Cardiac fibroblast (primary cell): Measurements from ENCODE around the gene RHBDD2.
"Not testable (repeated sequence)": the region's sequence is repeated elsewhere in the genome, so short reads cannot be mapped to it uniquely, and the experiment has no call there.

Source experiments
- DNase-seq, 2 donors: peaks; one replicate each; pipeline versions ENCODE4 v3.0.0 to v3.0.0-alpha.2; 2010; ENCODE audit warnings: low read depth in 2 of 2
- H3K4me3 ChIP-seq, 2 donors: replicated peaks in 1 of 2; 1 replicate in 1 of 2; 2 replicates in 1 of 2; pipeline ENCODE4 v1.5.1; 2011; ENCODE audit warnings: low read depth in 2 of 2, low read length in 2 of 2, mild to moderate bottlenecking in 2 of 2, moderate library complexity in 1 of 2
- TF ChIP-seq, protein P1 (sequence below): IDR thresholded peaks from one replicate; pipeline ENCODE4 v1.5.1; 2011; ENCODE audit warnings: low read depth, mild to moderate bottlenecking, low read length, inconsistent platforms

Gene RHBDD2

DNA sequence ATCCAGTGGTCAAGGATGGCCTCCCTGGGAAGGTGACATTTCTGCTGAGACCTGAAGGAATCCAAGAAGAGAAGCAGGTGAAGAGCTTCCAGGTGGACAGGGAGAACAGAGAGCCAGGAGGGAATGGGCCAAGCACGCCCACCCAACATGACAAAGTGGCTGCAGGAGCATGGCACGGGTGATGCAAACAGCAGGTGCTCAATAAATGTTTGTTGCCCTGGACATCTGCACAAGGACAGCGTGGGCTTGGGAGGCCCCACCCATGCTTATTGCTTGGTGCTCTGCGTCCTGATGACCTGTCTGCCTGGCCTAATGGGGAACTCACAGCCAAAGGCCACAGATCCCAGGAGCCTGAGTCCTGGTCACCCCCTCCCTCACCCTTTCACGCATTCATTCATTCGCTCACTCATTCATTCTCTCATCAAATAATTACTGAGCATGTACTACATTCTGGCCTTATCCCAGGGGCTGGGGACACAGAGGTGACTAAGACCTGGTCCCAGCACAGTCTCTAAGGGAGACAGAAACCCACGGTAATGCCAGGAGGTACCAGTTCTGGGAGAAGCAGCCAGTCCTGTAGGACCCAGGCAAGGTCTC is 13.1 kb downstream of the RHBDD2 start:
- TF ChIP-seq, protein P1, sequence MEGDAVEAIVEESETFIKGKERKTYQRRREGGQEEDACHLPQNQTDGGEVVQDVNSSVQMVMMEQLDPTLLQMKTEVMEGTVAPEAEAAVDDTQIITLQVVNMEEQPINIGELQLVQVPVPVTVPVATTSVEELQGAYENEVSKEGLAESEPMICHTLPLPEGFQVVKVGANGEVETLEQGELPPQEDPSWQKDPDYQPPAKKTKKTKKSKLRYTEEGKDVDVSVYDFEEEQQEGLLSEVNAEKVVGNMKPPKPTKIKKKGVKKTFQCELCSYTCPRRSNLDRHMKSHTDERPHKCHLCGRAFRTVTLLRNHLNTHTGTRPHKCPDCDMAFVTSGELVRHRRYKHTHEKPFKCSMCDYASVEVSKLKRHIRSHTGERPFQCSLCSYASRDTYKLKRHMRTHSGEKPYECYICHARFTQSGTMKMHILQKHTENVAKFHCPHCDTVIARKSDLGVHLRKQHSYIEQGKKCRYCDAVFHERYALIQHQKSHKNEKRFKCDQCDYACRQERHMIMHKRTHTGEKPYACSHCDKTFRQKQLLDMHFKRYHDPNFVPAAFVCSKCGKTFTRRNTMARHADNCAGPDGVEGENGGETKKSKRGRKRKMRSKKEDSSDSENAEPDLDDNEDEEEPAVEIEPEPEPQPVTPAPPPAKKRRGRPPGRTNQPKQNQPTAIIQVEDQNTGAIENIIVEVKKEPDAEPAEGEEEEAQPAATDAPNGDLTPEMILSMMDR = no peak
- no peak overlapping the region for H3K4me3 ChIP-seq
- DNase-seq = no peak

GRCh38 chr7:75892634-75893272 is 13.9 kb downstream of the RHBDD2 start:
- DNase-seq = peak; percentile 34 to 70
- H3K4me3 ChIP-seq = no peak overlapping the region
- TF ChIP-seq, protein P1 = no peak

GRCh38 chr7:75896803-75897327 is 18.0 kb downstream of the RHBDD2 start:
- no peak for DNase-seq
- no peak overlapping the region for H3K4me3 ChIP-seq
- TF ChIP-seq, protein P1 = no peak

- DNase-seq = no peak
- no peak overlapping the region for H3K4me3 ChIP-seq
- TF ChIP-seq, protein P1 = no peak
These were observed 21.9 kb downstream of the RHBDD2 start for GRCh38 chr7:75900617-75901315.

GRCh38 chr7:75905785-75906604 is 27.2 kb downstream of the RHBDD2 start:
- H3K4me3 ChIP-seq = no peak overlapping the region
- peak; percentile 81 to 86 for DNase-seq
- TF ChIP-seq, protein P1 = no peak

GRCh38 chr7:75906991-75907667 is 28.3 kb downstream of the RHBDD2 start:
- H3K4me3 ChIP-seq = no peak overlapping the region
- TF ChIP-seq, protein P1 = no peak
- DNase-seq = peak in 1 of 2 donors; percentile 34

- DNase-seq, H3K4me3 ChIP-seq: not testable (repeated sequence)
These were observed 28.8 kb downstream of the RHBDD2 start for GRCh38 chr7:75907668-75908039.
